SK-N-MC (cell line): Measurements from ENCODE around the gene TGIF2.

Experiments used
- EZH2 ChIP-seq: fragments of 200-600 bp; sonication (generic); IDR thresholded peaks from one replicate; pipeline ENCODE4 v1.6.1; 2017; ENCODE audit warnings: antibody characterized with exemption
- POLR2AphosphoS5 ChIP-seq: IDR thresholded peaks from 2 replicates; pipeline ENCODE4 v1.6.1; 2012; ENCODE audit warnings: mild to moderate bottlenecking, low read depth, low read length, borderline replicate concordance

DNA sequence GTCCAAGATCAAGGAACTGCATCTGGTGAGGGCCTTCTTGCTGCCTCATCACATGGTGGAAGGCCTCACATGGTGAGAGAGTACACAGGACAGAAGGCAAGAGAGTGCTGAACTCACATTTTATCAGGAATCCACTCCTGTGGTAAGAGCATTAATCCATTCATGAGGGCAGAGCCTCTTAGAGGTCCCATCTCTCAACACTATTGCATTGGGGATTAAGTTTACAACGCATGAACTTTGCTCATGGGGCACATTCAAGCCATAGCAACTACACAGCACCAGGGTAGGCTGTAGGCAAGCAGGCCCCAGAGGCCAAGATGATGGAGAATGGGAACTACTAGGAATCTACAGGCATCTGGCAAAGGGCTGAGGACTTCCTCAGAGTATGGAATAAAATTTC, 10.0 kb upstream of the TGIF2 start:
- no peak for TF ChIP-seq POLR2AphosphoS5
- no peak for TF ChIP-seq EZH2
